Measurements from ENCODE around the gene NEK10.
"Not testable (repeated sequence)": the region's sequence is repeated elsewhere in the genome, so short reads cannot be mapped to it uniquely, and the experiment has no call there.

NEK10 gene

GRCh38 chr3:27335571-27335970 is 33.6 kb downstream of the NEK10 start:
- Histone ChIP-seq H3K18ac (ENCODE audit: low read length) (no peak overlapping the region), H3K27ac (ENCODE audit: low read depth, low read length) (no peak overlapping the region), H3K4ac (ENCODE audit: low read depth, low read length) (no peak overlapping the region), H2BK5ac (ENCODE audit: low read depth, low read length, poor library complexity) (no peak overlapping the region), H3K36me3 (ENCODE audit: control insufficient read depth in 1 of 2, insufficient read depth in 2 of 2, low read length in 2 of 2) (no peaks in the 10 kb centered on the region), H3K4me1 (ENCODE audit: control insufficient read depth in 1 of 2, insufficient read depth in 2 of 2, low read length in 2 of 2) (no peaks in the 10 kb centered on the region), H3K79me2 (ENCODE audit: control insufficient read depth, insufficient read depth, low read length, poor library complexity) (no peaks in the 10 kb centered on the region), H3K27me3 (ENCODE audit: insufficient read depth, low read length) (no peaks in the 10 kb centered on the region), H3K4me2 (ENCODE audit: low read length) (no peak overlapping the region), H4K91ac (ENCODE audit: low read depth, low read length) (no peak overlapping the region), H3K14ac (ENCODE audit: low read length) (no peak overlapping the region), H2AFZ (ENCODE audit: insufficient read depth, low read length, poor library complexity) (no peak overlapping the region), H4K12ac (ENCODE audit: low read depth, low read length) (no peak overlapping the region), H4K8ac (ENCODE audit: low read depth, low read length) (no peak overlapping the region), H3K9me3 (ENCODE audit: insufficient read depth, low read depth, low read length) (peaks cover 6% of the 10 kb centered on the region), H2BK12ac (ENCODE audit: low read length) (no peak overlapping the region), H3K79me1 (ENCODE audit: low read length) (no peaks in the 10 kb centered on the region), H3K9ac (ENCODE audit: low read length) (no peak overlapping the region), H3K23ac (ENCODE audit: low read length) (no peak overlapping the region), H3K4me3 (ENCODE audit: low read depth, low read length) (no peak overlapping the region), H2BK120ac (ENCODE audit: insufficient read depth, low read length, poor library complexity) (no peak overlapping the region), H2AK5ac (ENCODE audit: low read length) (no peak overlapping the region)
- no CpG with 5 or more reads among the region's 1 CpG for WGBS (ENCODE audit: extremely low coverage, insufficient coverage, insufficient read length)
- no peak for DNase-seq

- no peak overlapping the region for H2AFZ ChIP-seq (ENCODE audit: insufficient read depth, low read length, poor library complexity)
- no peak overlapping the region for H3K4ac ChIP-seq (ENCODE audit: low read depth, low read length)
- H3K14ac ChIP-seq (ENCODE audit: low read length): no peak overlapping the region
- H2BK120ac ChIP-seq (ENCODE audit: insufficient read depth, low read length, poor library complexity): no peak overlapping the region
- H3K27me3 ChIP-seq (ENCODE audit: insufficient read depth, low read length): no peaks in the 10 kb centered on the region
- no peak overlapping the region for H4K12ac ChIP-seq (ENCODE audit: low read depth, low read length)
- H3K9ac ChIP-seq (ENCODE audit: low read length): no peak overlapping the region
- H3K79me2 ChIP-seq (ENCODE audit: control insufficient read depth, insufficient read depth, low read length, poor library complexity): no peaks in the 10 kb centered on the region
- H2BK5ac ChIP-seq (ENCODE audit: low read depth, low read length, poor library complexity): no peak overlapping the region
- H2BK12ac ChIP-seq (ENCODE audit: low read length): no peak overlapping the region
- no peak overlapping the region for H4K8ac ChIP-seq (ENCODE audit: low read depth, low read length)
- no peaks in the 10 kb centered on the region for H3K79me1 ChIP-seq (ENCODE audit: low read length)
- no peaks in the 10 kb centered on the region for H3K36me3 ChIP-seq (ENCODE audit: control insufficient read depth in 1 of 2, insufficient read depth in 2 of 2, low read length in 2 of 2)
- no peak overlapping the region for H3K23ac ChIP-seq (ENCODE audit: low read length)
- H2AK5ac ChIP-seq (ENCODE audit: low read length): no peak overlapping the region
- H3K4me2 ChIP-seq (ENCODE audit: low read length): no peak overlapping the region
- peaks cover 6% of the 10 kb centered on the region for H3K9me3 ChIP-seq (ENCODE audit: insufficient read depth, low read depth, low read length)
- H3K27ac ChIP-seq (ENCODE audit: low read depth, low read length): no peak overlapping the region
- no peak overlapping the region for H3K4me3 ChIP-seq (ENCODE audit: low read depth, low read length)
- H4K91ac ChIP-seq (ENCODE audit: low read depth, low read length): no peak overlapping the region
- no peaks in the 10 kb centered on the region for H3K4me1 ChIP-seq (ENCODE audit: control insufficient read depth in 1 of 2, insufficient read depth in 2 of 2, low read length in 2 of 2)
- no peak for DNase-seq
- no peak overlapping the region for H3K18ac ChIP-seq (ENCODE audit: low read length)
Observed at GRCh38 chr3:27333843-27334242, 35.3 kb downstream of the NEK10 start.

GRCh38 chr3:27328982-27329762 is 40.0 kb downstream of the NEK10 start:
- not testable (repeated sequence) for H3K4ac ChIP-seq (ENCODE audit: low read depth, low read length); H3K27me3 ChIP-seq (ENCODE audit: insufficient read depth, low read length); H2AFZ ChIP-seq (ENCODE audit: insufficient read depth, low read length, poor library complexity); H3K79me2 ChIP-seq (ENCODE audit: control insufficient read depth, insufficient read depth, low read length, poor library complexity); H3K79me1 ChIP-seq (ENCODE audit: low read length); H3K4me2 ChIP-seq (ENCODE audit: low read length); H2BK120ac ChIP-seq (ENCODE audit: insufficient read depth, low read length, poor library complexity); H2BK5ac ChIP-seq (ENCODE audit: low read depth, low read length, poor library complexity); H4K91ac ChIP-seq (ENCODE audit: low read depth, low read length); H2BK12ac ChIP-seq (ENCODE audit: low read length); H3K27ac ChIP-seq (ENCODE audit: low read depth, low read length); H3K14ac ChIP-seq (ENCODE audit: low read length); H3K36me3 ChIP-seq (ENCODE audit: control insufficient read depth in 1 of 2, insufficient read depth in 2 of 2, low read length in 2 of 2); H3K18ac ChIP-seq (ENCODE audit: low read length); H2AK5ac ChIP-seq (ENCODE audit: low read length); H3K4me1 ChIP-seq (ENCODE audit: control insufficient read depth in 1 of 2, insufficient read depth in 2 of 2, low read length in 2 of 2); H4K8ac ChIP-seq (ENCODE audit: low read depth, low read length); H3K4me3 ChIP-seq (ENCODE audit: low read depth, low read length); H3K23ac ChIP-seq (ENCODE audit: low read length); H4K12ac ChIP-seq (ENCODE audit: low read depth, low read length); DNase-seq; H3K9ac ChIP-seq (ENCODE audit: low read length); H3K9me3 ChIP-seq (ENCODE audit: insufficient read depth, low read depth, low read length)
- no CpG with 5 or more reads among the region's 4 CpGs for WGBS (ENCODE audit: extremely low coverage, insufficient coverage, insufficient read length)

GRCh38 chr3:27326629-27327545 is 42.3 kb downstream of the NEK10 start:
- Histone ChIP-seq H2BK120ac (ENCODE audit: insufficient read depth, low read length, poor library complexity) (no peak overlapping the region), H3K36me3 (ENCODE audit: control insufficient read depth in 1 of 2, insufficient read depth in 2 of 2, low read length in 2 of 2) (no peaks in the 10 kb centered on the region), H3K4me2 (ENCODE audit: low read length) (no peak overlapping the region), H3K4ac (ENCODE audit: low read depth, low read length) (no peak overlapping the region), H4K91ac (ENCODE audit: low read depth, low read length) (no peak overlapping the region), H2BK5ac (ENCODE audit: low read depth, low read length, poor library complexity) (no peak overlapping the region), H3K23ac (ENCODE audit: low read length) (no peak overlapping the region), H4K8ac (ENCODE audit: low read depth, low read length) (no peak overlapping the region), H3K4me1 (ENCODE audit: control insufficient read depth in 1 of 2, insufficient read depth in 2 of 2, low read length in 2 of 2) (no peaks in the 10 kb centered on the region), H3K79me2 (ENCODE audit: control insufficient read depth, insufficient read depth, low read length, poor library complexity) (no peaks in the 10 kb centered on the region), H3K9ac (ENCODE audit: low read length) (no peak overlapping the region), H3K4me3 (ENCODE audit: low read depth, low read length) (no peak overlapping the region), H3K27ac (ENCODE audit: low read depth, low read length) (no peak overlapping the region), H2AK5ac (ENCODE audit: low read length) (no peak overlapping the region), H2BK12ac (ENCODE audit: low read length) (no peak overlapping the region), H3K27me3 (ENCODE audit: insufficient read depth, low read length) (no peaks in the 10 kb centered on the region), H3K14ac (ENCODE audit: low read length) (no peak overlapping the region), H4K12ac (ENCODE audit: low read depth, low read length) (no peak overlapping the region), H3K79me1 (ENCODE audit: low read length) (no peaks in the 10 kb centered on the region), H3K18ac (ENCODE audit: low read length) (no peak overlapping the region), H2AFZ (ENCODE audit: insufficient read depth, low read length, poor library complexity) (no peak overlapping the region), H3K9me3 (ENCODE audit: insufficient read depth, low read depth, low read length) (no peaks in the 10 kb centered on the region)
- DNase-seq: peak in 1 of 2 donors; percentile 31
- no CpG with 5 or more reads among the region's 8 CpGs for WGBS (ENCODE audit: extremely low coverage, insufficient coverage, insufficient read length)
